H9 (cell line): ENCODE results near the gene ATF5. TPM values are rescaled to one million over a fixed set of nuclear protein-coding genes. Genes with fewer than 3 reads are reported as not detected.

Experiments
- DNase-seq: peaks from one replicate; pipeline ENCODE4 v3.0.0-alpha.2; 2017
- H2AFZ ChIP-seq: one replicate; pipeline ENCODE4 v1.6.1; 2013; ENCODE audit warnings: mild to moderate bottlenecking, low read length, control low read depth, moderate library complexity
- H2AK5ac ChIP-seq: 2 replicates; pipeline ENCODE4 v1.6.1; 2013; ENCODE audit warnings: low read length, control low read depth, mixed read lengths; ENCODE audit not compliant: insufficient read length
- H2BK120ac ChIP-seq: one replicate; pipeline ENCODE4 v1.6.1; 2013; ENCODE audit warnings: low read depth, mild to moderate bottlenecking, low read length, control low read depth, inconsistent platforms; ENCODE audit not compliant: poor library complexity, severe bottlenecking
- H2BK12ac ChIP-seq: 2 replicates; pipeline ENCODE4 v1.6.1; 2013; ENCODE audit warnings: low read length, control low read depth, mixed read lengths, low read depth; ENCODE audit not compliant: insufficient read length
- H2BK15ac ChIP-seq: 2 replicates; pipeline ENCODE4 v1.6.1; 2013; ENCODE audit warnings: low read depth, low read length, control low read depth
- H2BK20ac ChIP-seq: one replicate; pipeline ENCODE4 v1.6.1; 2013; ENCODE audit warnings: low read depth, mild to moderate bottlenecking, low read length, control low read depth, inconsistent platforms; ENCODE audit not compliant: poor library complexity, severe bottlenecking
- H2BK5ac ChIP-seq: 2 replicates; pipeline ENCODE4 v1.6.1; 2013; ENCODE audit warnings: low read length, control low read depth, mixed read lengths; ENCODE audit not compliant: insufficient read length
- H3K14ac ChIP-seq: 2 replicates; pipeline ENCODE4 v1.6.1; 2013; ENCODE audit warnings: low read length, control low read depth; ENCODE audit not compliant: insufficient read depth
- H3K18ac ChIP-seq: 2 replicates; pipeline ENCODE4 v1.6.1; 2013; ENCODE audit warnings: low read depth, mild to moderate bottlenecking, mixed read lengths, low read length, control low read depth; ENCODE audit not compliant: insufficient read length
- H3K23ac ChIP-seq: 2 replicates; pipeline ENCODE4 v1.6.1; 2013; ENCODE audit warnings: low read length, control low read depth, mixed read lengths, low read depth; ENCODE audit not compliant: insufficient read length
- H3K23me2 ChIP-seq: 2 replicates; pipeline ENCODE4 v1.6.1; 2013; ENCODE audit warnings: low read depth, mild to moderate bottlenecking, mixed read lengths, low read length, control low read depth; ENCODE audit not compliant: insufficient read length, poor library complexity, severe bottlenecking
- H3K27ac ChIP-seq: 2 replicates; pipeline ENCODE4 v1.5.1; 2013; ENCODE audit warnings: low read length, control low read depth, mixed read lengths, low read depth; ENCODE audit not compliant: insufficient read length
- H3K27me3 ChIP-seq: 2 replicates; pipeline ENCODE4 v1.6.1; 2013; ENCODE audit warnings: low read length, control low read depth, inconsistent platforms; ENCODE audit not compliant: insufficient read depth
- H3K4ac ChIP-seq: 2 replicates; pipeline ENCODE4 v1.6.1; 2013; ENCODE audit warnings: low read depth, mild to moderate bottlenecking, control low read depth, inconsistent platforms, low read length, moderate library complexity
- H3K4me1 ChIP-seq: 2 replicates; pipeline ENCODE4 v1.6.1; 2013; ENCODE audit warnings: low read length, control low read depth, inconsistent platforms; ENCODE audit not compliant: insufficient read depth
- H3K4me2 ChIP-seq: 2 replicates; pipeline ENCODE4 v1.6.1; 2013; ENCODE audit warnings: low read length, control low read depth, mixed read lengths; ENCODE audit not compliant: insufficient read length, insufficient read depth
- H3K56ac ChIP-seq: 2 replicates; pipeline ENCODE4 v1.6.1; 2013; ENCODE audit warnings: low read depth, mild to moderate bottlenecking, mixed read lengths, low read length, control low read depth; ENCODE audit not compliant: insufficient read length
- H3K79me1 ChIP-seq: 2 replicates; pipeline ENCODE4 v1.6.1; 2013; ENCODE audit warnings: low read depth, mild to moderate bottlenecking, moderate library complexity, low read length, control low read depth, inconsistent platforms; ENCODE audit not compliant: insufficient read depth, poor library complexity, severe bottlenecking
- H3K79me2 ChIP-seq: 2 replicates; pipeline ENCODE4 v1.6.1; 2013; ENCODE audit warnings: low read length, control low read depth, inconsistent platforms; ENCODE audit not compliant: insufficient read depth
- H3K9ac ChIP-seq: 2 replicates; pipeline ENCODE4 v1.6.1; 2013; ENCODE audit warnings: low read length, control low read depth, mixed read lengths; ENCODE audit not compliant: insufficient read length; ENCODE audit errors: extremely low read depth
- H3K9me3 ChIP-seq: one replicate; pipeline ENCODE4 v1.6.1; 2013; ENCODE audit warnings: low read depth, low read length, inconsistent platforms; ENCODE audit not compliant: control insufficient read depth
- H3T11ph ChIP-seq: one replicate; pipeline ENCODE4 v1.6.1; 2013; ENCODE audit warnings: mild to moderate bottlenecking, low read length, control low read depth, inconsistent platforms
- H4K20me1 ChIP-seq: one replicate; pipeline ENCODE4 v1.6.1; 2013; ENCODE audit not compliant: control insufficient read depth, insufficient read length, insufficient read depth
- H4K5ac ChIP-seq: 2 replicates; pipeline ENCODE4 v1.6.1; 2013; ENCODE audit warnings: low read depth, mild to moderate bottlenecking, mixed read lengths, low read length, control low read depth; ENCODE audit not compliant: insufficient read length
- H4K8ac ChIP-seq: replicated peaks from 2 replicates; pipeline ENCODE4 v1.6.1; 2013; ENCODE audit warnings: low read length, control low read depth, mixed read lengths, low read depth; ENCODE audit not compliant: insufficient read length
- H4K91ac ChIP-seq: 2 replicates; pipeline ENCODE4 v1.6.1; 2013; ENCODE audit warnings: low read depth, mild to moderate bottlenecking, moderate library complexity, mixed read lengths, low read length, control low read depth; ENCODE audit not compliant: insufficient read length
- H3K27ac Mint-ChIP-seq, 3 experiments: 2 replicates in 2 of 3; 3 replicates in 1 of 3; pipeline ENCODE4 v1.8.0; 2020 to 2021; ENCODE audit warnings: mixed read lengths in 3 of 3, mild to moderate bottlenecking in 1 of 3, moderate library complexity in 1 of 3
- H3K27me3 Mint-ChIP-seq: 2 replicates; pipeline ENCODE4 v1.8.0; 2021; ENCODE audit warnings: low read depth, mild to moderate bottlenecking, moderate library complexity, mixed read lengths
- H3K36me3 Mint-ChIP-seq, 3 experiments: 2 replicates in 2 of 3; 3 replicates in 1 of 3; pipeline ENCODE4 v1.8.0; 2020 to 2021; ENCODE audit warnings: low read depth in 3 of 3, mixed read lengths in 3 of 3; ENCODE audit not compliant: insufficient read depth in 1 of 3
- H3K4me1 Mint-ChIP-seq, 2 experiments: 2 replicates each; pipeline ENCODE4 v1.8.0; 2020; ENCODE audit warnings: mixed read lengths in 2 of 2
- H3K4me3 Mint-ChIP-seq, 2 experiments: 2 replicates in 1 of 2; 3 replicates in 1 of 2; pipeline ENCODE4 v1.8.0; 2020 to 2021; ENCODE audit warnings: mild to moderate bottlenecking in 2 of 2, mixed read lengths in 2 of 2, moderate library complexity in 1 of 2
- H3K9me3 Mint-ChIP-seq, 2 experiments: 2 replicates in 1 of 2; 3 replicates in 1 of 2; pipeline ENCODE4 v1.8.0; 2020; ENCODE audit warnings: mild to moderate bottlenecking in 2 of 2, mixed read lengths in 2 of 2, moderate library complexity in 1 of 2
- WGBS: extraction: QIAGEN DNeasy Blood & Tissue Kit; methylation state at CpG from one replicate; pipeline ENCODE4 v1.1.7; 2013; ENCODE audit warnings: missing lambda C conversion rate, low lambda C conversion rate, mixed read lengths; ENCODE audit not compliant: insufficient read length; ENCODE audit errors: extremely low coverage; 5-methylcytosine and 5-hydroxymethylcytosine counted together
- total RNA-seq: library from RNA; stranded (reverse); gene quantifications from 2 replicates; pipeline ENCODE4 v1.2.1, GENCODE V29; 2021
- TF ChIP-seq, protein P1 (sequence below): fragments of 200-600 bp; sonication (generic); conservative IDR thresholded peaks from 3 replicates; pipeline ENCODE4 v1.8.0; 2021; ENCODE audit warnings: antibody characterized with exemption, mild to moderate bottlenecking

Gene ATF5
- total RNA-seq, 1 experiment from 2014 or later = 18.5 TPM

DNA sequence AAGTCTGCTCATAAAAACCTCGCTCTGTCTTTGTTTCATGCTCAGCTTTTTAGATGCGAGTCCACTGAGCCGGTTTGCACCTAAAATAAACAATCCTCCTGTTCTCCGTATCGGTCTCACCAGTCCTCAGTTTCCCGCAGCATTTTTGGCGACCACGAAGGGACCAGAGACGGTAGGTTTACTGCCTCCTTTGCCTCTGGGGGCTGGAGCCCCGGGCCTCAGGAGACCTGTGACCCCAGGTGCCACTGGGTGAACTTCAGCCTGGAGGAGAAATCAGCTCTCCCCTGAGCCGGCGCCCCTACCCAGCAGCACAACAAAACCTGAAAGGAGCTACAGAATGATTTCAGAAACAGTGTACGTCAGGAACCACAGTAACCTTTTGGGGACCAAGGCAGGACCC, 23.9 kb downstream of the ATF5 start:
- H3K79me2 ChIP-seq = no peaks in the 10 kb centered on the region
- H3T11ph ChIP-seq = no peak overlapping the region
- DNase-seq = no peak
- no peak overlapping the region for H2BK20ac ChIP-seq
- H3K4me1 Mint-ChIP-seq = peaks cover 19 to 40% of the 10 kb centered on the region in 2 experiments
- H3K4me2 ChIP-seq = no peak overlapping the region
- no peak overlapping the region for H3K27ac ChIP-seq
- no peak overlapping the region for H2BK12ac ChIP-seq
- TF ChIP-seq, protein P1, sequence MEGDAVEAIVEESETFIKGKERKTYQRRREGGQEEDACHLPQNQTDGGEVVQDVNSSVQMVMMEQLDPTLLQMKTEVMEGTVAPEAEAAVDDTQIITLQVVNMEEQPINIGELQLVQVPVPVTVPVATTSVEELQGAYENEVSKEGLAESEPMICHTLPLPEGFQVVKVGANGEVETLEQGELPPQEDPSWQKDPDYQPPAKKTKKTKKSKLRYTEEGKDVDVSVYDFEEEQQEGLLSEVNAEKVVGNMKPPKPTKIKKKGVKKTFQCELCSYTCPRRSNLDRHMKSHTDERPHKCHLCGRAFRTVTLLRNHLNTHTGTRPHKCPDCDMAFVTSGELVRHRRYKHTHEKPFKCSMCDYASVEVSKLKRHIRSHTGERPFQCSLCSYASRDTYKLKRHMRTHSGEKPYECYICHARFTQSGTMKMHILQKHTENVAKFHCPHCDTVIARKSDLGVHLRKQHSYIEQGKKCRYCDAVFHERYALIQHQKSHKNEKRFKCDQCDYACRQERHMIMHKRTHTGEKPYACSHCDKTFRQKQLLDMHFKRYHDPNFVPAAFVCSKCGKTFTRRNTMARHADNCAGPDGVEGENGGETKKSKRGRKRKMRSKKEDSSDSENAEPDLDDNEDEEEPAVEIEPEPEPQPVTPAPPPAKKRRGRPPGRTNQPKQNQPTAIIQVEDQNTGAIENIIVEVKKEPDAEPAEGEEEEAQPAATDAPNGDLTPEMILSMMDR = no peak
- H3K79me1 ChIP-seq = no peaks in the 10 kb centered on the region
- H2AK5ac ChIP-seq = no peak overlapping the region
- H2BK120ac ChIP-seq = no peak overlapping the region
- H3K56ac ChIP-seq = no peak overlapping the region
- no peak overlapping the region for H3K4ac ChIP-seq
- no peak overlapping the region for H2BK15ac ChIP-seq
- WGBS = no CpG with 5 or more reads among the region's 13 CpGs
- peaks cover 5% of the 10 kb centered on the region for H3K27me3 Mint-ChIP-seq
- no peak overlapping the region for H3K9ac ChIP-seq
- H3K14ac ChIP-seq = no peak overlapping the region
- H2BK5ac ChIP-seq = no peak overlapping the region
- no peaks in the 10 kb centered on the region; a peak in 3 of 5 replicates for H3K9me3 Mint-ChIP-seq
- H3K27ac Mint-ChIP-seq = no peak overlapping the region; a peak in 1 of 7 replicates
- H3K18ac ChIP-seq = no peak overlapping the region
- H4K20me1 ChIP-seq = no peaks in the 10 kb centered on the region
- H3K23ac ChIP-seq = no peak overlapping the region
- no peaks in the 10 kb centered on the region for H3K27me3 ChIP-seq
- no peak overlapping the region for H4K8ac ChIP-seq
- H4K91ac ChIP-seq = no peak overlapping the region
- H3K4me1 ChIP-seq = peaks cover 3% of the 10 kb centered on the region; the same call in 1 of the 2 replicates
- H4K5ac ChIP-seq = no peak overlapping the region
- no peaks in the 10 kb centered on the region for H3K9me3 ChIP-seq
- H2AFZ ChIP-seq = no peak overlapping the region
- H3K4me3 Mint-ChIP-seq = no peak overlapping the region
- H3K36me3 Mint-ChIP-seq = no peaks in the 10 kb centered on the region
- H3K23me2 ChIP-seq = no peaks in the 10 kb centered on the region
